HG03469 (cell line): ENCODE results near the gene TMPRSS4.
"Not testable (repeated sequence)": the region's sequence is repeated elsewhere in the genome, so short reads cannot be mapped to it uniquely, and the experiment has no call there.

Source experiments
- ATAC-seq: cut with Tn5 transposase; IDR thresholded peaks from one replicate; pipeline ENCODE4 v1.9.1; 2021; ENCODE audit warnings: mild to moderate bottlenecking, moderate library complexity, moderate number of reproducible peaks; ENCODE audit not compliant: unreplicated experiment

Gene TMPRSS4

GRCh38 chr11:118055966-118056365 is 20.9 kb upstream of the TMPRSS4 start:
- no peak for ATAC-seq

- no peak for ATAC-seq
These were observed 20.1 kb upstream of the TMPRSS4 start for GRCh38 chr11:118056806-118057205.

- no peak for ATAC-seq
These were observed 19.4 kb upstream of the TMPRSS4 start for GRCh38 chr11:118057251-118058145.

- no peak for ATAC-seq
These were observed 18.3 kb upstream of the TMPRSS4 start for GRCh38 chr11:118058311-118059245.

DNA sequence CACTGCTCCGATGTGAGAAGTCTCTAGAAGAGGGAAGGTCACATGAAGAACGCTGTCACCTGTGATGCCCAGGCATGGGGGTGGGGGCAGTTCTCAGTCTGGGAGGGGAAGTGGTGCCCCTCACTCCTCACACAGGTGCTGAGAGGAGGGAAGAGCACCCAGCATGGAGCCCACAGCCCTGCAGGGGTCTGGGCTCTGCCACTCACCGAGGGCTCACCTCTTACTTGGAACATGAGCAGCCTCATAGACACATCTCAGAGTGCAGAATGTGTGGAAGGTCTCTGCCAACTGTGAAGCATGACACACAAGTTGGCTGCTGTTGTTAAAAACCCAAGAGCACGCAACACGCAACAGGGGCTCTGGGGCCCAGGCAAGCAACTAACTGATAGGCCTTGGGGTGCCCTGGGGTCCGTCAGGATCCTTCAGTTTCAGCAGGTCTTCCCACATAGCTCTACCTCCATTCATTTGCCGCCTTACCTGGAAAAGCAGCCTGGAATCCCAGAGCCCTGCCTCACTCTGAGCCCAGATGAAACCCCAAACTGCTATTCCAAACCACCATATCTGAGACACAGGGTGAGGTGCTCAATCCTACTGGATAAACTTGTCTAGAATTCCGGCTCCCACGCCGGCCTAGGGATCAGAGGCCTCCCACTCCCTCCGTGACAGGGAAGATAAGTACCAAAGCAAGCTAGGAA is 17.5 kb upstream of the TMPRSS4 start:
- ATAC-seq: no peak

DNA sequence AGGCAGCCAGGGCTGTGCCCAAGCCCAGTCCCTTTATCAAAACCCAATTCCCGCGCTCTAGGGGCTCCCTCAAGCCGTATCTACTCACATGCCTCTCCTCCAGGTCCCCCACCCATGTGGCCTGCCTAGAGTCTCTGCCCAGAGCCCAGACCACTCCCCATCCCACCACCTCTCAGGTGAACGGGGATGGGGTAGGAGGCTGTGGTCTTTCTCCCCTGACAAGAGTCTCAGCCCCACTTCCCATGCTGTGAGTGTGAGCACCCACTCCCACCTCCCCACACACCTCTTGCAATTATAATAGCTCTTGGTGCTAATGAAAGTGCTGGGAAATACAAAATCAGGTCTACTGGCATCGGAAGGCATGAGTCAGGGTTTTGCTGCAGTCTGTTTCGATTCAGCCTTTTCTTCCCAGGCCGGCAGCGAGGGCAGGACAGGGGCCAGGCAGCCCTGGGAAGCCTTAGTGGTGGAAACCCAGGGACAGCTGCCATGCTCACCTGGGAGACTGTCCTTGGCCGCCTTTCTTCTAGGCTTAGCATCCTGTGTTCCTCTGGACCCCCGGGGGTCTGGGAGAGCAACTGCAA is 16.7 kb upstream of the TMPRSS4 start:
- no peak for ATAC-seq

DNA sequence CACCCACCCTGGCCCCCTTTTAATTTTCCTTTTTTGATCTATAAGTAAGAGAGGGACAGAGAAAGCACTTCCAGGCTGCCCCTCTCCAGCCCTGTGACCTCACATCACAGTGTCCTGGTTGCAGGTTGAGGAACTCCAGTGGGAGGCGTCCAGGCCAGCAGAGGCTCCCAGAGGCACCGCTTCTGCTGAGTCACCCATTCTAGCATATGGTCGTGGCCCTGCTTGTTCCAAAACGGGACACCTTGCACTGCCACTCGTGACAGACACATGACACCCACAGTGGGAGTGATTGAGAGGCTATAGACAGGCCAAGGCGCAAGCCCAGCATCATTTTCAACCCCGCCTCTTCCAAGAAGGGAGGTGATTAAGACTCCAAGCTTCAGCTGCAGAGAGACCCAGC is 16.0 kb upstream of the TMPRSS4 start:
- no peak for ATAC-seq

DNA sequence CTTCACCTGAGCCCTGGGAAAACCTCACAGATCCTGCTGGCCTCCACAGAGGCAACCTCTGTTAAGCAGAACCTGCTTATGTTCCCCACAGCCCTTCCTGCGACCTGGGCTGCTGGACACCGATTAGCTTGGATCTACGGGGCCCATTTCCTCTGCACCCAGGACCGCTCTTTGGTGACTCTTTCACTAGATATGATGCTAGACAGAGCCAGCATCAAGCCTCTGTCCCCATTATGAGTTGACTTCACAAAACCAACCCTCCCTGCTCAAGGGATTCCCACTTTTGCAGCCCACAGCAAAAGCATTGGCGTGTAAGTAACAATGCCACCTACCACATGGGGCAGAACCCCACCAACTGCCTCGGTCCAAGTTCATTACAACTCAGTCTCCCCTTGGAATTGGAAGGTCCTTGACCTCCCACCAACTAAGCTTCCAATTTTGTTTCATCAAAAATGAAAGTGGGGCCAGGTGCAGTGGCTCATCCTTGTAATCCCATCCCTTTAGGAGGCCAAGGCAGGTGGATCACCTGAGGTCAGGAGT is 15.2 kb upstream of the TMPRSS4 start:
- no peak for ATAC-seq

GRCh38 chr11:118062181-118062580 is 14.7 kb upstream of the TMPRSS4 start:
- not testable (repeated sequence) for ATAC-seq

GRCh38 chr11:118062631-118063030 is 14.2 kb upstream of the TMPRSS4 start:
- ATAC-seq: not testable (repeated sequence)

DNA sequence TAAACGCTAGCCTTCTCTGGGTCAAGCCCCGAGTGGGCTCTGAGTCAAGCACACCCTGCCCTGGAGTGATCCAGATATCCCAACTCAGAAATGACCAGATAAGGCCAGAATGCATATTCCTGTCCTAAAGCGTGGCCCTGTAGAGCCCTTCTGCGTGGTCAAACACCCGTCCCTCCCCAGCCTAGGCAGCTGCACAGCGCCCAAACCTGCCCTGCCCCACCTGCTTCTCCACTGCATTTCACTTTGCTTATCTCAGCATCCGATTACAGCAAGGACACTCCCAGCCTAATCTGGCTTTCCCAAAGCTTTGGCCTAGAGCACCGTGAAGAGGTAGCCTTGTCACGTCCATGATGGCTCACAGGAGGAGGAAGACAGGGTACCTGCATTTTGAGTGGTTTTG is 11.9 kb upstream of the TMPRSS4 start:
- no peak for ATAC-seq

DNA sequence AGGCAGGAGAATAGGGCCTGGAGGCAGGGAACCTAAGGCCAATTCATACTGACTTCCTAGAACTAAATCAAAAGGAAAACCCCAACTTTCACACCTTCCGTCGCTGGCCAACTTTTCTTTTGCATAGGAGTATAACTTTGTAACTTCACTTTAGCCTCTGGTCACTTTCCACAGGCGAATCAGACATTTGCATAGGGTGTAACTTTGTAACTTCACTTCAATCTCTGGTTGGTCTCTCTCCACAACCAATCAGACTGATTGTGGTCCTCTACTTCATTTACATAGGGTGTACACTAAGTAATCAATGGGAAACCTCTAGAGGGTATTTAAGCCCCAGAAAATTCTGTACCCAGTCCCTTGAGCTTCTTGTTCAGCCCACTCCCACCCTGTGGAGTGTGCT is 11.5 kb upstream of the TMPRSS4 start:
- no peak for ATAC-seq

GRCh38 chr11:118067006-118067405 is 9.9 kb upstream of the TMPRSS4 start:
- no peak for ATAC-seq

GRCh38 chr11:118068206-118068944 is 8.5 kb upstream of the TMPRSS4 start:
- ATAC-seq: no peak

DNA sequence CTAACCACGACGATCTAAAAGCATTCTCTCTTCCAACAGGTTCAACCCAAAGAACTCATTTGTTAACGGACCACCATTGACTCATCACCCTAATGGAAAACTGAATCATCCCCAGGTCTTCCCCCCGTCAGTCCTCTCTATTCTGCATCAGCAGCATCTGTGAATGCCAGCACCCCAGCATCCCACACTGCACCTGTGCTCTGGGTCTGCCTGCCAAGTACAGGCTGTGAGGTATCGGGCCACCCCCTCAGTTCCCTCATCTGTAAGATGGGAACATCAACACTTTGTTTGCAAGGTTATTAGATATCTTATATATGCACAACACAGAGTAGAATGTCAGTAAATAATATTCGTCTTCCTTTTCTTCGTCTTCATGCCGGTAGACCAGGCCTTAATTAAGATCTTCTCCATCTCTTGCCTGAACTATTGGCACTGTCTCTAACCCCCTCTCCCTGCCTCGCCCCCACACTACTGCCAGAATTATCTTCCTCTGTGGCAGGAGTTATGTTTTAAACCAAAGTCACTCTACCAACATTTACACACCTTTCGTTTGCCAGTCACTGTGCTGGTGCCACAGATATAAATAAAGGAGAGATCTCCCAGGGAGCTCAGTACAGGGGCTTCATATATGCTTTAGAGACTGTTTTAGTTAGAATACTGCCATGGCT is 7.8 kb upstream of the TMPRSS4 start:
- no peak for ATAC-seq

GRCh38 chr11:118071416-118072030 is 5.4 kb upstream of the TMPRSS4 start:
- ATAC-seq: no peak

GRCh38 chr11:118073554-118073953 is 3.3 kb upstream of the TMPRSS4 start:
- ATAC-seq: no peak

GRCh38 chr11:118074091-118074685 is 2.7 kb upstream of the TMPRSS4 start:
- no peak for ATAC-seq
